Suprapubic skin (tissue), 3 donors: ENCODE data around the gene MFAP1.

ENCODE experiments used
- CTCF ChIP-seq, 2 donors: fragments of 200-600 bp in 1 of 2; fragments of 450-650 bp in 1 of 2; sonication (generic) in 1 of 2; IDR thresholded peaks; one replicate each; pipeline ENCODE4 v1.5.1; 2016 to 2019; ENCODE audit warnings: antibody characterized with exemption in 2 of 2, mild to moderate bottlenecking in 1 of 2, moderate library complexity in 1 of 2
- POLR2AphosphoS5 ChIP-seq, 3 donors: sonication (generic); formaldehyde crosslinking; IDR thresholded peaks; one replicate each; pipeline ENCODE4 v1.6.1; 2017; ENCODE audit warnings: antibody characterized with exemption in 3 of 3

- no peak for TF ChIP-seq CTCF (IDR thresholded peaks at IDR 0.05)
- TF ChIP-seq POLR2AphosphoS5 (IDR thresholded peaks at IDR 0.05): no peak
These were observed 28.5 kb downstream of the MFAP1 start for GRCh38 chr15:43795997-43796396.
